Right atrium auricular region (tissue), 2 donors: ENCODE data around the gene ALDH18A1. TPM values are rescaled to one million over a fixed set of nuclear protein-coding genes. Genes with fewer than 3 reads are reported as not detected.

Experiments used
- DNase-seq: peaks from one replicate; pipeline ENCODE4 v3.0.0-alpha.2; 2019; ENCODE audit warnings: low spot score
- H3K27ac ChIP-seq, 2 donors: fragments of 200-600 bp; sonication (generic); 1 replicate in 1 of 2; 2 replicates in 1 of 2; pipeline ENCODE4 v1.5.1; 2016 to 2019
- H3K27me3 ChIP-seq, 2 donors: fragments of 200-600 bp; sonication (generic); one replicate each; pipeline versions ENCODE4 v1.5.1 to v1.6.0; 2017 to 2019
- H3K36me3 ChIP-seq: fragments of 200-600 bp; sonication (generic); one replicate; pipeline ENCODE4 v1.5.1; 2016
- H3K4me1 ChIP-seq, 2 donors: fragments of 200-600 bp; sonication (generic); one replicate each; pipeline versions ENCODE4 v1.5.1 to v1.6.0; 2017 to 2019
- H3K4me3 ChIP-seq, 2 donors: fragments of 200-600 bp; sonication (generic); 1 replicate in 1 of 2; 2 replicates in 1 of 2; pipeline ENCODE4 v1.5.1; 2017 to 2019; ENCODE audit warnings: mild to moderate bottlenecking in 1 of 2, moderate library complexity in 1 of 2
- H3K9me3 ChIP-seq, 2 donors: fragments of 200-600 bp; sonication (generic); one replicate each; pipeline ENCODE4 v1.5.1; 2019
- CTCF ChIP-seq, 2 donors: fragments of 200-600 bp; sonication (generic); IDR thresholded peaks; one replicate each; pipeline ENCODE4 v1.5.1; 2019; ENCODE audit warnings: antibody characterized with exemption in 2 of 2
- total RNA-seq, 2 donors: library from RNA; depleted of rRNA; stranded (reverse); fragments of >200 nt; gene quantifications; one replicate each; pipeline ENCODE4 v1.1.0, GENCODE V29; 2016

The ALDH18A1 gene
- total RNA-seq, 2 donors from 2014 or later: 13.7 to 17.6 TPM

- Histone ChIP-seq H3K27me3 (no peaks in the 10 kb centered on the region), H3K36me3 (peaks cover 5% of the 10 kb centered on the region), H3K4me3 (peak overlapping the region; percentile 71 to 88), H3K27ac (peak overlapping the region; percentile 91 to 93), H3K4me1 (peaks cover 0 to 53% of the 10 kb centered on the region in 2 donors), H3K9me3 (no peaks in the 10 kb centered on the region)
- peak; percentile 63 for DNase-seq
- no peak for TF ChIP-seq CTCF (IDR thresholded peaks at IDR 0.05)
Measured at GRCh38 chr10:95560278-95561176, 96.0 kb downstream of the ALDH18A1 start.

- DNase-seq: no peak
- peak overlapping the region; percentile 71 to 88 for H3K4me3 ChIP-seq
- H3K9me3 ChIP-seq: no peaks in the 10 kb centered on the region
- no peaks in the 10 kb centered on the region for H3K27me3 ChIP-seq
- H3K27ac ChIP-seq: peak overlapping the region; percentile 91 to 93
- H3K4me1 ChIP-seq: peaks cover 0 to 56% of the 10 kb centered on the region in 2 donors
- no peak for TF ChIP-seq CTCF (IDR thresholded peaks at IDR 0.05)
- H3K36me3 ChIP-seq: peaks cover 5% of the 10 kb centered on the region
Measured at GRCh38 chr10:95559896-95560277, 96.6 kb downstream of the ALDH18A1 start.

- Histone ChIP-seq H3K9me3 (no peaks in the 10 kb centered on the region), H3K36me3 (peaks cover 5% of the 10 kb centered on the region), H3K4me1 (peaks cover 0 to 56% of the 10 kb centered on the region in 2 donors), H3K27ac (peak overlapping the region; percentile 91 to 93), H3K4me3 (peak overlapping the region; percentile 71 to 88), H3K27me3 (no peaks in the 10 kb centered on the region)
- no peak for TF ChIP-seq CTCF (IDR thresholded peaks at IDR 0.05)
- no peak for DNase-seq
Measured at GRCh38 chr10:95559471-95559870, 97.0 kb downstream of the ALDH18A1 start.

- peak overlapping the region; percentile 71 to 88 for H3K4me3 ChIP-seq
- peaks cover 5% of the 10 kb centered on the region for H3K36me3 ChIP-seq
- no peaks in the 10 kb centered on the region for H3K27me3 ChIP-seq
- DNase-seq: no peak
- H3K4me1 ChIP-seq: peaks cover 0 to 56% of the 10 kb centered on the region in 2 donors
- H3K27ac ChIP-seq: peak overlapping the region; percentile 91 to 93
- no peaks in the 10 kb centered on the region for H3K9me3 ChIP-seq
- TF ChIP-seq CTCF (IDR thresholded peaks at IDR 0.05): no peak
Measured at GRCh38 chr10:95558593-95559320, 97.8 kb downstream of the ALDH18A1 start.

- H3K4me1 ChIP-seq: peaks cover 0 to 54% of the 10 kb centered on the region in 2 donors
- peaks cover 5% of the 10 kb centered on the region for H3K36me3 ChIP-seq
- H3K4me3 ChIP-seq: no peak overlapping the region
- H3K9me3 ChIP-seq: peaks cover 0 to 6% of the 10 kb centered on the region in 2 donors
- DNase-seq: no peak
- TF ChIP-seq CTCF (IDR thresholded peaks at IDR 0.05): no peak
- H3K27ac ChIP-seq: peak overlapping the region; percentile 91 to 93
- no peaks in the 10 kb centered on the region for H3K27me3 ChIP-seq
Measured at GRCh38 chr10:95556994-95557767, 99.3 kb downstream of the ALDH18A1 start.
